RWPE1 (cell line): Measurements from ENCODE around the gene SFN.
A peak's percentile ranks its signal among the peaks of the same experiment; 100 is the strongest.
"Not testable (repeated sequence)": the region's sequence is repeated elsewhere in the genome, so short reads cannot be mapped to it uniquely, and the experiment has no call there.

Experiments used
- CTCF ChIA-PET: fragments of 350-600 bp; sonication (Branson Sonifier 250); formaldehyde crosslinking; extraction: SDS; loops from one replicate; lab custom pipeline; 2021; lab: Yijun Ruan, JAX
- POLR2A ChIA-PET: fragments of 400-600 bp; formaldehyde crosslinking; extraction: SDS; loops from one replicate; lab custom pipeline; 2020; ENCODE audit warnings: antibody characterized with exemption; ENCODE audit not compliant: low non-redundant PET; lab: Yijun Ruan, JAX
- DNase-seq: peaks from one replicate; pipeline ENCODE4 v3.0.0; 2012; ENCODE audit warnings: low spot score
- H3K27ac ChIP-seq: fragments of 450-650 bp; 2 replicates; pipeline ENCODE4 v1.5.1; 2017
- CTCF ChIP-seq: fragments of 450-650 bp; conservative IDR thresholded peaks from 2 replicates; pipeline ENCODE4 v1.5.1; 2017; ENCODE audit warnings: low read depth, mild to moderate bottlenecking

The SFN gene

GRCh38 chr1:26877326-26877725, 14.4 kb downstream of the SFN start:
- CTCF ChIA-PET = interaction anchor here (0.7 kb wide), 1 partner anchor 275 kb away, joined by 3 read pairs; no protein-coding TSS in a partner anchor
- TF ChIP-seq CTCF = no peak
- peak overlapping the region; percentile 59 for H3K27ac ChIP-seq
- POLR2A ChIA-PET = interaction anchor here (1.5 kb wide), 1 partner anchor 12 kb away, joined by 4 read pairs; no protein-coding TSS in a partner anchor
- DNase-seq = no peak

GRCh38 chr1:26879793-26880192, 16.8 kb downstream of the SFN start:
- POLR2A ChIA-PET = interaction anchor here (1.1 kb wide), 1 partner anchor 15 kb away, joined by 4 read pairs; no protein-coding TSS in a partner anchor
- CTCF ChIA-PET = no interaction called here
- peak overlapping the region; percentile 40 for H3K27ac ChIP-seq
- no peak for TF ChIP-seq CTCF
- no peak for DNase-seq

GRCh38 chr1:26881611-26882010, 18.7 kb downstream of the SFN start:
- CTCF ChIA-PET = interaction anchor here (0.5 to 0.8 kb wide), 2 partner anchors 20 to 22 kb away, joined by 3 to 4 read pairs; no protein-coding TSS in a partner anchor

GRCh38 chr1:26882696-26883463, 19.9 kb downstream of the SFN start:
- TF ChIP-seq CTCF = no peak
- no peak for DNase-seq
- H3K27ac ChIP-seq = no peak overlapping the region
- ChIA-PET CTCF (no interaction called here), POLR2A (no interaction called here)

More at GRCh38 chr1:26881611-26882010, 18.7 kb downstream of the SFN start:
- peak overlapping the region; percentile 20; the same call in 1 of the 2 replicates for H3K27ac ChIP-seq
- DNase-seq, POLR2A ChIA-PET: not testable (repeated sequence)

- POLR2A ChIA-PET = no interaction called here
- DNase-seq = no peak
- CTCF ChIA-PET = interaction anchor here (0.6 to 1.3 kb wide), 11 partner anchors 23 to 488 kb away, joined by 3 to 6 read pairs (median 3); partner anchors contain the start of gene SFN
- peak overlapping the region; percentile 54 for H3K27ac ChIP-seq
- peak; percentile 62 for TF ChIP-seq CTCF
These were observed 24.2 kb downstream of the SFN start for GRCh38 chr1:26887125-26887524.

GRCh38 chr1:26888231-26888630, 25.3 kb downstream of the SFN start:
- no peak for TF ChIP-seq CTCF
- no peak for DNase-seq
- ChIA-PET POLR2A (no interaction called here), CTCF (interaction anchor here (1.0 to 1.2 kb wide), 3 partner anchors 24 to 91 kb away, joined by 3 to 4 read pairs (median 3); no protein-coding TSS in a partner anchor)
- peak overlapping the region; percentile 54 for H3K27ac ChIP-seq
